Suprapubic skin (tissue), 4 donors: ENCODE data around the gene MANF.

Experiments used
- EP300 ChIP-seq: sonication (generic); formaldehyde crosslinking; IDR thresholded peaks from one replicate; pipeline ENCODE4 v1.6.1; 2017; ENCODE audit warnings: antibody characterized with exemption
- POLR2A ChIP-seq, 2 donors: fragments of 450-650 bp; IDR thresholded peaks; one replicate each; pipeline ENCODE4 v1.6.1; 2017; ENCODE audit warnings: antibody characterized with exemption in 2 of 2, mild to moderate bottlenecking in 2 of 2, moderate library complexity in 2 of 2
- POLR2AphosphoS5 ChIP-seq, 3 donors: sonication (generic); formaldehyde crosslinking; IDR thresholded peaks; one replicate each; pipeline ENCODE4 v1.6.1; 2017; ENCODE audit warnings: antibody characterized with exemption in 3 of 3
- TF ChIP-seq, protein P1 (sequence below), 2 donors: fragments of 200-600 bp in 1 of 2; fragments of 450-650 bp in 1 of 2; sonication (generic) in 1 of 2; IDR thresholded peaks; one replicate each; pipeline ENCODE4 v1.5.1; 2016 to 2019; ENCODE audit warnings: antibody characterized with exemption in 2 of 2, mild to moderate bottlenecking in 1 of 2, moderate library complexity in 1 of 2

DNA sequence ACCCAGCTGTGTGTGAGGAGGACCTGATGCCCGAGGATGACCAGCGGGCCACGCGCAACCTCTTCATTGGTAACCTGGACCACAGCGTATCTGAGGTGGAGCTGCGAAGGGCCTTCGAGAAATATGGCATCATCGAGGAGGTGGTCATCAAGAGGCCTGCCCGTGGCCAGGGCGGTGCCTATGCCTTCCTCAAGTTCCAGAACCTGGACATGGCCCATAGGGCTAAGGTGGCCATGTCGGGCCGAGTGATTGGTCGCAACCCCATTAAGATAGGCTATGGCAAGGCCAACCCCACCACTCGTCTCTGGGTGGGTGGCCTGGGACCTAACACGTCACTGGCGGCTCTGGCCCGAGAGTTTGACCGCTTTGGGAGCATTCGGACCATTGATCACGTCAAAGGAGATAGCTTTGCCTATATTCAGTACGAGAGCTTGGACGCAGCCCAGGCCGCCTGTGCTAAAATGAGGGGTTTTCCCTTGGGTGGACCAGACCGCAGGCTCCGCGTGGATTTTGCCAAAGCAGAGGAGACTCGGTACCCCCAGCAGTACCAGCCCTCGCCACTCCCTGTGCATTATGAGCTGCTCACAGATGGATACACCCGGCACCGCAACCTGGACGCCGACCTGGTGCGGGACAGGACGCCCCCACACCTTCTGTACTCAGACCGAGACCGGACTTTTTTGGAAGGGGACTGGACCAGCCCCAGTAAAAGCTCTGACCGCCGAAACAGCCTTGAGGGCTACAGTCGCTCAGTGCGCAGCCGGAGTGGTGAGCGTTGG, 7.5 kb downstream of the MANF start:
- TF ChIP-seq POLR2AphosphoS5 (IDR thresholded peaks at IDR 0.05) (no peak), POLR2A (IDR thresholded peaks at IDR 0.05) (no peak), EP300 (no peak)
- TF ChIP-seq, protein P1, sequence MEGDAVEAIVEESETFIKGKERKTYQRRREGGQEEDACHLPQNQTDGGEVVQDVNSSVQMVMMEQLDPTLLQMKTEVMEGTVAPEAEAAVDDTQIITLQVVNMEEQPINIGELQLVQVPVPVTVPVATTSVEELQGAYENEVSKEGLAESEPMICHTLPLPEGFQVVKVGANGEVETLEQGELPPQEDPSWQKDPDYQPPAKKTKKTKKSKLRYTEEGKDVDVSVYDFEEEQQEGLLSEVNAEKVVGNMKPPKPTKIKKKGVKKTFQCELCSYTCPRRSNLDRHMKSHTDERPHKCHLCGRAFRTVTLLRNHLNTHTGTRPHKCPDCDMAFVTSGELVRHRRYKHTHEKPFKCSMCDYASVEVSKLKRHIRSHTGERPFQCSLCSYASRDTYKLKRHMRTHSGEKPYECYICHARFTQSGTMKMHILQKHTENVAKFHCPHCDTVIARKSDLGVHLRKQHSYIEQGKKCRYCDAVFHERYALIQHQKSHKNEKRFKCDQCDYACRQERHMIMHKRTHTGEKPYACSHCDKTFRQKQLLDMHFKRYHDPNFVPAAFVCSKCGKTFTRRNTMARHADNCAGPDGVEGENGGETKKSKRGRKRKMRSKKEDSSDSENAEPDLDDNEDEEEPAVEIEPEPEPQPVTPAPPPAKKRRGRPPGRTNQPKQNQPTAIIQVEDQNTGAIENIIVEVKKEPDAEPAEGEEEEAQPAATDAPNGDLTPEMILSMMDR (IDR thresholded peaks at IDR 0.05), result no peak
